ENCODE results near the gene POLR2H.

GRCh38 chr3:184373422-184373821, 11.9 kb downstream of the POLR2H start:
- TF ChIP-seq, protein P1, sequence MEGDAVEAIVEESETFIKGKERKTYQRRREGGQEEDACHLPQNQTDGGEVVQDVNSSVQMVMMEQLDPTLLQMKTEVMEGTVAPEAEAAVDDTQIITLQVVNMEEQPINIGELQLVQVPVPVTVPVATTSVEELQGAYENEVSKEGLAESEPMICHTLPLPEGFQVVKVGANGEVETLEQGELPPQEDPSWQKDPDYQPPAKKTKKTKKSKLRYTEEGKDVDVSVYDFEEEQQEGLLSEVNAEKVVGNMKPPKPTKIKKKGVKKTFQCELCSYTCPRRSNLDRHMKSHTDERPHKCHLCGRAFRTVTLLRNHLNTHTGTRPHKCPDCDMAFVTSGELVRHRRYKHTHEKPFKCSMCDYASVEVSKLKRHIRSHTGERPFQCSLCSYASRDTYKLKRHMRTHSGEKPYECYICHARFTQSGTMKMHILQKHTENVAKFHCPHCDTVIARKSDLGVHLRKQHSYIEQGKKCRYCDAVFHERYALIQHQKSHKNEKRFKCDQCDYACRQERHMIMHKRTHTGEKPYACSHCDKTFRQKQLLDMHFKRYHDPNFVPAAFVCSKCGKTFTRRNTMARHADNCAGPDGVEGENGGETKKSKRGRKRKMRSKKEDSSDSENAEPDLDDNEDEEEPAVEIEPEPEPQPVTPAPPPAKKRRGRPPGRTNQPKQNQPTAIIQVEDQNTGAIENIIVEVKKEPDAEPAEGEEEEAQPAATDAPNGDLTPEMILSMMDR (IDR thresholded peaks at IDR 0.05; ENCODE audit: borderline replicate concordance, extremely low read depth, low read length, poor library complexity, severe bottlenecking): no peak
- no peak for TF ChIP-seq EZH2 (IDR thresholded peaks at IDR 0.05; ENCODE audit: borderline replicate concordance, low read depth, low read length, severe bottlenecking)

Measured in DND-41 (cell line).